Thyroid gland (tissue), 4 donors: ENCODE results near the gene CRYGB. TPM values are rescaled to one million over a fixed set of nuclear protein-coding genes. Genes with fewer than 3 reads are reported as not detected.
"Not testable (repeated sequence)": the region's sequence is repeated elsewhere in the genome, so short reads cannot be mapped to it uniquely, and the experiment has no call there.

Experiments
- DNase-seq, 2 donors: peaks; one replicate each; pipeline ENCODE4 v3.0.0-alpha.2; 2019
- H3K27ac ChIP-seq, 3 donors: fragments of 200-600 bp; sonication (generic); 1 replicate in 2 of 3; 2 replicates in 1 of 3; pipeline ENCODE4 v1.5.1; 2016 to 2019; ENCODE audit warnings: mild to moderate bottlenecking in 1 of 3, moderate library complexity in 1 of 3
- H3K27me3 ChIP-seq: fragments of 200-600 bp; sonication (generic); one replicate; pipeline ENCODE4 v1.5.1; 2019
- H3K36me3 ChIP-seq, 2 donors: fragments of 200-600 bp; sonication (generic); one replicate each; pipeline ENCODE4 v1.5.1; 2016 to 2019
- H3K4me1 ChIP-seq, 2 donors: fragments of 200-600 bp; sonication (generic); one replicate each; pipeline ENCODE4 v1.5.1; 2017 to 2019
- H3K4me3 ChIP-seq, 3 donors: fragments of 200-600 bp; sonication (generic); replicated peaks in 1 of 3; 1 replicate in 2 of 3; 2 replicates in 1 of 3; pipeline ENCODE4 v1.5.1; 2016; ENCODE audit warnings: mild to moderate bottlenecking in 1 of 3
- H3K9me3 ChIP-seq: fragments of 200-600 bp; sonication (generic); one replicate; pipeline ENCODE4 v1.5.1; 2017
- CTCF ChIP-seq, 6 experiments: fragments of 200-600 bp in 3 of 6; fragments of 450-650 bp in 3 of 6; sonication (generic) in 3 of 6; IDR thresholded peaks; one replicate each; pipeline ENCODE4 v1.5.1; 2016 to 2019; ENCODE audit warnings: antibody characterized with exemption in 6 of 6, mild to moderate bottlenecking in 2 of 6, inconsistent platforms in 1 of 6, moderate library complexity in 1 of 6
- POLR2A ChIP-seq, 2 donors: fragments of 450-650 bp; IDR thresholded peaks; one replicate each; pipeline ENCODE4 v1.6.1; 2017; ENCODE audit warnings: antibody characterized with exemption in 2 of 2, mild to moderate bottlenecking in 2 of 2, moderate library complexity in 1 of 2
- WGBS, 2 donors: methylation state at CpG; one replicate each; pipeline ENCODE4 v1.1.5; 2017; 5-methylcytosine and 5-hydroxymethylcytosine counted together
- intact Hi-C: fragments of 100-400 bp; cut with DNase I; formaldehyde crosslinking; loops from one replicate; pipeline ENCODE4 v1.15.1; 2023
- total RNA-seq, 4 donors: library from RNA; depleted of rRNA; stranded (reverse); fragments of >200 nt; gene quantifications; one replicate each; pipeline ENCODE4 v1.2.3, GENCODE V29; 2016

The CRYGB gene
- total RNA-seq, 4 donors from 2014 or later, result not detected

GRCh38 chr2:208128136-208128535, 17.8 kb downstream of the CRYGB start:
- H3K4me1 ChIP-seq, result peaks cover 0 to 4% of the 10 kb centered on the region in 2 donors
- H3K9me3 ChIP-seq, result no peaks in the 10 kb centered on the region
- H3K27me3 ChIP-seq, result no peaks in the 10 kb centered on the region
- H3K4me3 ChIP-seq, result no peak overlapping the region
- intact Hi-C loops, result no loop called here
- no peaks in the 10 kb centered on the region for H3K36me3 ChIP-seq
- TF ChIP-seq POLR2A (IDR thresholded peaks at IDR 0.05), result no peak
- TF ChIP-seq CTCF (IDR thresholded peaks at IDR 0.05), result no peak
- H3K27ac ChIP-seq, result no peak overlapping the region
- 93 to 94% methylated on average over 12 of the region's 12 CpGs for WGBS, 2 donors
- no peak for DNase-seq

DNA sequence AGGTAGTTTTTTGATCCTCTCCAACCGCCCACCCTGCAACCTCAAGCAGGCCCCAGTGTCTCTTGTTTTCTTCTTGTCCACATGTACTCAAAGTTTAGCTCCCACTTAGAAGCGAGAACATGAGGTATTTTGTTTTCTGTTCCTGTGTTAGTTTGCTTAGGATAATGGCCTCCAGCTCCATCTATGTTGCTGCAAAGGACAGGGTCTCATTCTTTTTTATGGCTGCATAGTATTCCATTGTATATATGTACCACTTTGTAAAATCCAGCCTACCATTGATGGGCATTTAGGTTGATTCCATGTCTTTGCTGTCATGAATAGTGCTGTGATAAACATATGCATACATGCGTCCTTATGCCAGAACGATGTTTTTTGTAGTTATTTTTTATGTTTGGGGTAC, 18.9 kb downstream of the CRYGB start:
- peaks cover 0 to 4% of the 10 kb centered on the region in 2 donors for H3K4me1 ChIP-seq
- no peaks in the 10 kb centered on the region for H3K36me3 ChIP-seq
- H3K9me3 ChIP-seq, result no peaks in the 10 kb centered on the region
- no peak for TF ChIP-seq CTCF (IDR thresholded peaks at IDR 0.05)
- WGBS, 2 donors, result 96% methylated on average over 4 of the region's 4 CpGs
- H3K4me3 ChIP-seq, result no peak overlapping the region
- DNase-seq, result no peak
- intact Hi-C loops, result no loop called here
- H3K27ac ChIP-seq, result no peak overlapping the region
- H3K27me3 ChIP-seq, result peaks cover 4% of the 10 kb centered on the region

DNA sequence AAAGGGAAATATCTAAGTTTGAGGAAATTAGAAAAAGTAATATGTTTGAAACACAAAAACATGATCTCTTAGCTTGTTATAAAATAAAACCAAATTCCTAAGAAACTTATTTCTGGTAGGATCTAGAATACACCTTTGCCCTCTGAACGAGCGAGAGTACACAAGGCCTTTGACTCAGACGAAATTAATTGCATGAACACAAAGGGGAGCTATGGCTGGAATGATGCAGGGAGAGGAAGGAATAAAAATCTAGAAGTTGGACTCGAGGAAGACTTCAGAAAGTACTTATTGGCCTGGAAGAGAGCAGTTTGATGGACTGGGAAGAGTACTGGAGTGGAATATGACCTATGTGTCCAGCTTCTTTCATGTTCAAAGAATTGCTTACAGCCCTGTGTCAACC, 20.7 kb downstream of the CRYGB start:
- 85% methylated on average over 4 of the region's 4 CpGs for WGBS, 2 donors
- Histone ChIP-seq H3K9me3 (no peaks in the 10 kb centered on the region), H3K27ac (no peak overlapping the region), H3K4me3 (no peak overlapping the region), H3K36me3 (no peaks in the 10 kb centered on the region), H3K27me3 (peaks cover 4% of the 10 kb centered on the region), H3K4me1 (peaks cover 0 to 4% of the 10 kb centered on the region in 2 donors)
- intact Hi-C loops, result no loop called here
- TF ChIP-seq CTCF (IDR thresholded peaks at IDR 0.05), result no peak
- TF ChIP-seq POLR2A (IDR thresholded peaks at IDR 0.05), result no peak
- no peak for DNase-seq

DNA sequence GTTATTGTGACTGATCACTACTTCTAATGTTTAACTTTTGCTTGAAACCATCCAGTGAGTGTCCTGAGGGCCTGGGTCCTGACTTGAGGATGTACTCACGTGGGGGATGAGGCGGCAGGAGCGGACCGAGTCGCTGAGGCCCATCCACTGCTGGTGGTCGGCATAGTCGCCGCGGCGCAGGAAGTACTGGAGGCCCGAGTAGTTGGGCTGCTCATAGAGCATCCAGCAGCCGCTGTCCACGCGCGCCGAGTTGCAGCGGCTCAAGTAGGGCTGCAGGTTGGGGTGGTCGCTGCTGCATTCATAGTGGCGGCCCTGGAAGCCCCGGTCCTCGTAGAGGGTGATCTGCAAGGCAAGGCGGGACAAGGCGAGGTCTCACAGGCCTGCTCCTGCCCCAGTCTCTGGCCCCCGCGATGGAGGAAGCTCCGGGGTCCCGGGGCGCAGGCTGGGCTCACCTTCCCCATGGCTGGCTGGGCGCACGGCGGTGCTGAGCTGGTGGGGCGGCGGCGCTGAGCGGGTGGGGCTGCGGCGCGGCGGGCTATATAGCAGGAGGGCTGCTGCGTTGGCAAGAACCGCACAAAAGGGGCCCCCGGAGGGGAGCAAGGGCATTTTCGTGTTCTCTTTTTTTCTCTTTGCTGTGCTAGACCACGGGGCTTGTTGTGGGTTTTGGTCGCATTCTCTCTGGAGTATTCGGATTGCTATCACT, 21.8 kb downstream of the CRYGB start, which contains the start of gene CRYGD:
Gene CRYGD (minus strand): TSS at position 512 of the 703 bp plus-strand sequence. CDS start 51 bp downstream, at position 461.
- 10 to 13% methylated on average over 25 to 36 of the region's 46 CpGs for WGBS, 2 donors
- H3K36me3 ChIP-seq, H3K27ac ChIP-seq, H3K4me1 ChIP-seq, H3K4me3 ChIP-seq, H3K9me3 ChIP-seq, DNase-seq, intact Hi-C loops, H3K27me3 ChIP-seq: not testable (repeated sequence)

DNA sequence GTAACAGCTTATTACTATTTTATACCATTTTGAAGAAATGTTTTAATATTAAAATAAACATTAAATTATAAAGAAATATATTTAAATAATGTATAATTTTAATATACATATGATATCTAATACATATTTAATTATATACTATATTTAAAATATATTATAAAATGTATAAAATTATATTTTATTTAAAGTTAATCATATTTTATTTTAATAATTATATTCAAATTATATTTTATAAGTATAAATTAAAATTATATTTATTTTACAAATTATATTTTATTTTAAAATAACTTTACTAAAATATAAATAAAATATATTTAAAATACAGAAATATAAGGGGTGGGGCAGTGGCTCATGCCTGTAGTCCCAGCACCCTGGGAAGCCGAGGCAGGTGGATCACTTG, 23.7 kb downstream of the CRYGB start:
- H3K27ac ChIP-seq, result no peak overlapping the region
- no peaks in the 10 kb centered on the region for H3K9me3 ChIP-seq
- H3K4me3 ChIP-seq, result no peak overlapping the region
- TF ChIP-seq POLR2A (IDR thresholded peaks at IDR 0.05) (no peak), CTCF (IDR thresholded peaks at IDR 0.05) (no peak)
- WGBS, 2 donors, result 91 to 98% methylated on average over 1 of the region's 1 CpG
- no peak for DNase-seq
- H3K4me1 ChIP-seq, result peaks cover 0 to 4% of the 10 kb centered on the region in 2 donors
- H3K27me3 ChIP-seq, result peaks cover 4% of the 10 kb centered on the region
- H3K36me3 ChIP-seq, result no peaks in the 10 kb centered on the region
- intact Hi-C loops, result no loop called here
